HuH-7 (cell line): ENCODE measurements around the gene TMEM74B.
"Not testable (repeated sequence)": the region's sequence is repeated elsewhere in the genome, so short reads cannot be mapped to it uniquely, and the experiment has no call there.

Experiments
- DNase-seq: peaks from one replicate; pipeline ENCODE4 v3.0.0; 2011; ENCODE audit warnings: low spot score

Gene TMEM74B

DNA sequence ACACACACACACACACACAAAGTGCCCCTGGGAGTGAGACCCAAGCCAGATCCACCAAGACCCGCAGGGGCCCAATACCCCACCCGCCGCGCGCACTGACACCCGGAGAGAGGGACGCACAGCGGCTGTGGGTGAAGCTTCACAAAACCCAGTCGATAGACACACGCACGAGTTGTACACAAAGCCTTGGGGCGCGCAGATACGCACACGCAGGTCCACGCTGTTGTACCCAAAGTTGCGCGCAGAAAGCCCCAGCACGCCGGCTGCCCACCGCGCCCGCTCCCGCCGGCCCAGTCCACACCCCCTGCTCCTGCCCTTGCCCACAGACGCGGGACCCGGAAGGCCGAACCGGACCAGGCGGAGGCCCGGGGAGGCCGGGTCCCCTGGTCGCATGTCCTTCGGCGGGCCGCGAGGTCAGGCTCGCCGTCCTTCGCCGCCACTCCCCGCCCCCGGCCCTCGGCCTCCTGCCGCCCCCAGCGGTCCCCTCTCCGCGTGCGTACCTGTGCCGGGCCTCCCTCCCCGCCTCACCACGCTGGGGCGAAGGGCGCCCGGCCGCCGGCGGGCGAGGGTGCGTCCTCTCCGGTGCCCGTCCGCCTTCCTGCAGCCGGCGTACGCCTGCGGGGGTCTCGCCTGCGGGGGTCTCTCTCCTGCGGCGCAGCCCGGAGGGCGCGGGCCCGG, at the start of gene TMEM74B:
TSS of gene TMEM74B (minus strand) at position 344 of the 678 bp plus-strand sequence. CDS start 1,180 bp downstream, outside the sequence.
- peak; percentile 42 for DNase-seq

GRCh38 chr20:1232286-1233111, 47.7 kb upstream of the TMEM74B start:
- DNase-seq, result no peak

- no peak for DNase-seq
Observed at GRCh38 chr20:1229541-1229940, 44.8 kb upstream of the TMEM74B start.

GRCh38 chr20:1225783-1226654, 41.2 kb upstream of the TMEM74B start, which contains the start of gene RAD21L1:
RAD21L1 (plus strand) TSS chr20:1226044; CDS start chr20:1228454, 2,410 bp downstream.
- DNase-seq, result peak; percentile 70

- DNase-seq, result peak; percentile 93
Observed at GRCh38 chr20:1225263-1225782, 40.5 kb upstream of the TMEM74B start.

DNA sequence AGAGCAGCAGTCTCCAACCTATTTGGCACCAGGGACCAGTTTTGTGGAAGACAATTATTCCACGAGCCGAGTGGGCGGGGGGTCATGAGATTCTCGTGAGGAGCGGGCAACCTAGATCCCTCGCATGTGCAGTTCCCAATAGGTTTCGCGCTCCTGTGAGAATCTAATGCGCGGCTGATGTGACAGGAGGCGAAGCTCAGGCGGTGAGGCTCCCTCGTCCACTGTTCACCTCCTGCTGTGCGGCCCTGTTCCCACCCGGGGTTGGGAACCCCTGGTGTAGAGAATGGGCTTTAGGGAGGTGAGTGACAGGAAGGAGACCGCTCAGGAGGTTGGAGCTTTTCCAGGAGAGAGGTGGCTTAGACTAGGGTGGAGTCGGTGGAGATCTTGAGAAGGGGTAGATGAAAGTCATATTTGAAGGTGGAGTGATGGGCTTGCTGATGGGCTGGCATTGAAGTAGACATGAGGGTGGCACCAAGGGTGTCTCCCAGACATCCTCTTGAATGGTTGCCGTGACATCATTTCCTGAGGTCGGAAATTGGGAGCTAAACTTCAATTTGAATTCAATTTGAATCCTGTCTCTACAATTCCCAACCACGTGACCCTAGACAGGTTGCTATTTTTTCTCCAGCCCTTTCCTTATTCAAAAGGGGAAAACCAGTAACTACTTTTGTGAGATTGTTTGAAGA, 39.6 kb upstream of the TMEM74B start:
- DNase-seq, result no peak

GRCh38 chr20:1222750-1223149, 38.0 kb upstream of the TMEM74B start:
- DNase-seq, result not testable (repeated sequence)

DNA sequence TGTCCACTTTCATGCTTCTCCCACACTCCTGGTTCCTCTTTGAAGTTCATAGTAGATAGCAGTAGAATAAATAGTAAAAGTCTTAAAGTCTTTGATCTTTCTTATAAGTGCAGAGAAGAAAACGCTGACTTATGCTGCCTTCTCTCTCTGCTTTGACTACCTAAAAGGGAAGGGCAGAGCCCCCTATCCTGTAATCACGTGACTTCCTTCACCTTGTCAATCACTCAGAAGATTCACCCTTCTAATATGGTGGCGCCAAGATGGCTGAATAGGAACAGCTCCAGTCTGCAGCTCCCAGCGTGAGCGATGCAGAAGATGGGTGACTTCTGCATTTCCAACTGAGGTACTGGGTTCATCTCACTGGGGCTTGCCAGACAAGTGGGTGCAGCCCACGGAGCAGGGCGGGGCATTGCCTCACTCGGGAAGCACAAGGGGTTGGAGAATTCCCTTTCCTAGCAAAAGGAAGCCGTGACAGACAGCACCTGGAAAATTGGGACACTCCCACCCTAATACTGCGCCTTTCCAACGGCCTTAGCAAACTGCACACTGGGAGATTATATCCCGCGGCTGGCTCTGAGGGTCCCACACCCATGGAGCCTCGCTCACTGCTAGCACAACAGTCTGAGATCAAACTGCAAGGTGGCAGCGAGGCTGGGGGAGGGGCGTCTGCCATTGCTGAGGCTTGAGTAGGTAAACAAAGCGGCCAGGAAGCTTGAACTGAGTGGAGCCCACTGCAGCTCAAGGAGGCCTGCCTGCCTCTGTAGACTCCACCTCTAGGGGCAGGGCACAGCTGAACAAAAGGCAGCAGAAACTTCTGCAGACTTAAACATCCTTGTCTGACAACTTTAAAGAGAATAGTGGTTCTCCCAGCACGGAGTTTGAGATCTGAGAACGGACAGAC, 32.0 kb upstream of the TMEM74B start:
- DNase-seq, result not testable (repeated sequence)

DNA sequence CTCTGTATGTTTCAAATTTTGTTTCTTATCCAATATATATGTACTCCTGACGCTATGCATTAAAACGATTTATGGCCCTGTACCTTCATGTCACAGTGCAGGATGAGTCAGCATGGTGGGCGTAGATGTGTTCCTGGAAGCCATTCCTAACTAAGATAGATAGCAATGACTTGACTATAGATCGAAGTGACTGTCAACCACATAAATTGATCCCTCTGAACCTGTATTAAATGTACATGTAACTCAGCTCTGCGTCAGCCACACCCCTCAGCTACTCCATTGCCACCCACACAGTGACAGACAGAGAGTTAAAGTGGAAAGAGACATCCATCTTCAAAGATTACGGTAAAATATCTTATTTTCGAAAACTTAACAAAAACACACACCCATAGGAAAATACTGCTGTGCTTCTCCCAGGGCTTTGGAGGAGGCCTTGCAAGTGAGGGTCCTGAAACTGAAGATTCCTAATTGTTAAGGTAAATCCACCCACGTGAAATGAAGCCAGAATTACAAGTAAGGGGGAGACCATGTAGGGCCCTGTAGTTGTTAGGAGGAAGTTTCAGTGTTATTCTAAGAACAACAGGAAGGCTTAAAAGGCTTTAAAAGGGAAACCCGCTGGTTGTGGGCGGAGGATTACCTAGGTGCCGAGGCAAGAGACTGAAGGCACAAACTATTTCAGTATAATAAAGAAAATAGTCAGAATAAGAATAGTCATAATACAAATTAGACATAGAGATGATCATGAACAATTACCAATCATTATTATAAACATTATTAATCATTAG, 30.8 kb upstream of the TMEM74B start:
- no peak for DNase-seq

DNA sequence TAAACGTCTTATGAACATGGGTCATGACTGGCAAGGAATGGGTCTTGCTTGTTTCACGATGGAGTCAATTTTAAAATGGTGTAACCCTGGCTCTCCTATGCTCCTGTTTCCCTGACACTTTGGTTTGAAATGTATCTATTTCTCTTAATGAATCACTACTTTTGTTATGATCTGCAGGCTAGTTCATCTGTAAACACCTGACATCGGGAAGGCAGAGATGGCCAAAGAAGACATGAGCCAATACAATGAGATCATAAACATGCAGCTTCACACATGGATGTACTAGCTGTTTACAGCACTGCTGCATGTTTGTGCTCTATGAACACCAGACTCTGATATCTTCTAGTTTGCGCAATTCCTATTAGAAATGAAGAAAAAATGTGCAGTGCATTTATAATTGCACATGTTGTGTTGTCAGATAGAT, 30.1 kb upstream of the TMEM74B start:
- no peak for DNase-seq

- peak; percentile 64 for DNase-seq
Observed at GRCh38 chr20:1212607-1213396, 28.0 kb upstream of the TMEM74B start.

- no peak for DNase-seq
Observed at GRCh38 chr20:1212023-1212422, 27.2 kb upstream of the TMEM74B start.

GRCh38 chr20:1210501-1210900, 25.7 kb upstream of the TMEM74B start:
- no peak for DNase-seq

DNA sequence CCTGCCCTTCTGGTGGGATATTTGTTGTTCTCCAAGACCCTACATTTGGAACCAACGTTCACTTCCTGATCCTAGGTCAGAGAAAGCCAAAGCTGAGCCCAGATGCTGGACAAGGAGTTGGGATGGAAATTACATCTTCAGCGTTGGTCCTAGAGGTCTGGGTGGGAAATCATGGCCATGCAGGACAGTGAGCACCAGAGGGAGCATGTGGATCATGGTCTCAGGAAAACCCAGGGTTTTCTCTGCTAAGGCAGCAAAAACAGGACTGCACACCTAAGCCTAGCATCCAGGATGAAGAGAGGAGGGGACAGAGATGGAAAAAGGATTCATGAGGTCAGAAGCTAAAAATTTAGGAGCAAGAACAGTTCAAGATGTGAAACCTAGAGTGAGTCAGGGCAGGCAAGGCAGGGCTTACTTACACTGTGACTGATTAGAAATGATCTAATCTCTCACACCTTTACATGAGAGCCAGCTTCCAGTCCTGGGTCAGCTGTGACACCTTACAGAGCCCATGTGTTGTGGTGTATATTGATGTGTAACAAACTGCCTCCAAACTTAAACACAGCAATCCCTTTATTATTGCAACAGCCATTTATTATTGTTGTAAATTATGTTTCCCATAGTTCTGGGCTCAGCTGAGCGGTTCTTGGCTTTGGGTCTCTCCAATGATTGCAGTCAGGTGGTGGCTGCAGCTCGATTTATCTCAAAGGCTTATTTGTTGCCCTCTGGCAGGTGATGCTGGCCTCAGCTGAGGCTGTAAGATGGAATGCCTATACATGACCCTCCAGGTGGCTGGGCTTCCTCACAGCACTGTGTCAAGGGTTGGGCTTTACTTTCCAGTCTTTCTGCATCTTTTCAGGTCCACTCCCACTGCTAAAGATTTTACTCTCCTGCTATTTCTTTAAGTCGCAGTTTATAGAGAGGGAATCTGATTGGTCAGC, 24.9 kb upstream of the TMEM74B start:
- DNase-seq, result no peak

DNA sequence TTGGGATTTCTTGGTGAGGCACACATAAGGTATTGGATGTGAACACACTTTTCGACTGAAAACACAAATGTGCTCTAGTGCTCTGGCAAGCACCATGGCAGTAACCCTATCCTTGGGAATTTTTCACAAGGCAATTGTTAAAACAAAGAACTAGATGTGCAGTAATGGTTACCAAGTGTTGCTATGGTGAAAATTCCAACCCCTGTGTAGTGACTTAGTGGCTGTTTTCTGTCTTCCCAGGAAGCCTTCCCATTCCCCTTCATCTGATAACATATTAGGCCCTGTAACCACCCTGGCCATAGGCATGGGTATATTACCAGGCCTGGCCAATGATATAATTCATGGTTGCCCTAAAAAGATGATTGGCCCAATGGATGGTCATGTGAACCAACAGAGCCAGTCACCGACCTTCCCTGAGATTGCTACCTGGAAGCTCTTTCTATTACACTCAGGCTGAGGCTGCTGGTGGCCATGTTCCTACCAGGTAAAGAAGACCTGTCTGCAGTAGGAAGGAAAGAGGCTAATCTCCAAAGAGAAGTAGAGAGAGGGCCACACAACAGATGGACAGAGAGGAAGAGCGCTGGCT, 22.6 kb upstream of the TMEM74B start:
- DNase-seq, result no peak

- no peak for DNase-seq
Observed at GRCh38 chr20:1206366-1207148, 21.8 kb upstream of the TMEM74B start.
